ENCODE results near the gene FOXK2. TPM values are rescaled to one million over a fixed set of nuclear protein-coding genes. Genes with fewer than 3 reads are reported as not detected.

The FOXK2 gene
- total RNA-seq, 1 experiment from 2014 or later = 22.4 TPM

DNA sequence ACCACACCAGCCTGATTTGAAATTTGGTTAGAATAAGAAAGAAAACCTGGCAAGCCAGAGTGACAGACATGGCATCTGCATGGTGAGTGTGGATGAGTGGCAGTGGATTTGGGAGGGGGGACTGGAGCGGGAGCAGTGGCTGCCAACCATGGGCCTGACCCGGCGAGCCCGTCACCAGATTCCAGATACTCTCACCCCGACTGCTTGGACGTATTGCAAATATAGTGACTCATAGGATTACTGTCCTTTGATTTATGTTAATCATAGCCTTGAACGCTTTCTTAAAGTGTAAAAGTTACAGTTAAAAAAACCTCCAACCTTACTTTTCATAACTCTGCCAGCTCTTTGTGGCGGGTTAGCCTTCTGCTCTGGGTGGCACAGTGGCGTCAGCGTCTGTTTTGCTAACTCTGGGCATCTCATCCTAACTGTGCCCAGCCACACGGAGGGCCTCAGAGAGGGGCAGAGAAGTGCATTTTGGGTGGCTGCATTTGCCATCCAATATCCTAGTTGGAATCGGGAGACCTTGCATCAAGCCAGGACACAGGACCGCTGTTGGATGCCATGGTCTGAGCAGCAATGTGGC, 26.8 kb upstream of the FOXK2 start:
- H3K4me2 ChIP-seq (ENCODE audit: low read depth, low read length, poor library complexity, severe bottlenecking) = no peak overlapping the region
- H3K9ac ChIP-seq (ENCODE audit: low read length) = no peak overlapping the region

DNA sequence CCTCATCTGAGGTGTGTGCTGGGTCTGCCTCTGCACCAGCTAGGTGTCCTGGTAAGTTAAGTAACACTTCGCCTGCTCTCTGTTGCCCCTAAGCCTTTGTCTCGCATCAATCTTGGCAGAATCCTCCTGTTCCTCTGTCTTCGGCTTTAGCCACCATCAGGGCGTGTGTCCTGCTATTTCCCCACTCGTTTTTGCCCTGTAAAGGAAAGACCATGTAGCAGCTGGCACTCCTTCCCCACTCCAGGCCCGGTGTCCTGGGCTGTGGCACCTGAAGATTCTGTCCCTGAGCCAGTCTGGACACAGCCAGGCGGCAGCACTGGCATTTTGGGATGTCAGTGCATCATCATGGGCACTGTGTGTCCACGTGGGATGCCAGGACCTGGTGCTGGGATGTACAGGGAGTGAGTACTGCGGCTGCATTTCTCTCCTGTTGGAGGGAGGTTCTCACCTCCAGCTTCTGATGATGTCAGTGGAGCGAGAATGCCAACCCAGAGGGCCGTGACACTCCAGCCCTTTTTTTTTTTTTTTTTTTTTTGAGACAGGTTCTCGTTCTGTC, 26.2 kb upstream of the FOXK2 start:
- no peaks in the 10 kb centered on the region for H3K9me2 ChIP-seq (replicated peaks; ENCODE audit: insufficient read depth, low read length)
- H3K4me1 ChIP-seq (ENCODE audit: low read length) = peaks cover 21% of the 10 kb centered on the region
- no peaks in the 10 kb centered on the region for H3K36me3 ChIP-seq (ENCODE audit: insufficient read depth, low read length)
- no peaks in the 10 kb centered on the region; the same call in 1 of the 2 replicates for H4K20me1 ChIP-seq (ENCODE audit: insufficient read depth, low read depth, low read length)
- peak overlapping the region; percentile 8 for H3K4me2 ChIP-seq (ENCODE audit: low read depth, low read length, poor library complexity, severe bottlenecking)
- H3K27ac ChIP-seq (ENCODE audit: low read length) = no peak overlapping the region
- no peak overlapping the region for H3K4me3 ChIP-seq (ENCODE audit: low read length)
- no peak overlapping the region for H2AFZ ChIP-seq (ENCODE audit: low read length)
- no peaks in the 10 kb centered on the region for H3K27me3 ChIP-seq (ENCODE audit: low read length)
- H3K79me2 ChIP-seq (ENCODE audit: low read length) = no peaks in the 10 kb centered on the region
- DNase-seq = no peak
- H3K9ac ChIP-seq (ENCODE audit: low read length) = no peak overlapping the region
- no peaks in the 10 kb centered on the region for H3K9me3 ChIP-seq (ENCODE audit: low read length)

More for the DNA sequence above, 26.8 kb upstream of the FOXK2 start:
- H3K36me3 ChIP-seq (ENCODE audit: insufficient read depth, low read length) = no peaks in the 10 kb centered on the region
- no peaks in the 10 kb centered on the region for H3K9me2 ChIP-seq (replicated peaks; ENCODE audit: insufficient read depth, low read length)
- DNase-seq = no peak
- H4K20me1 ChIP-seq (ENCODE audit: insufficient read depth, low read depth, low read length) = no peaks in the 10 kb centered on the region; the same call in 1 of the 2 replicates
- no peak overlapping the region for H2AFZ ChIP-seq (ENCODE audit: low read length)
- H3K4me1 ChIP-seq (ENCODE audit: low read length) = peaks cover 17% of the 10 kb centered on the region
- no peaks in the 10 kb centered on the region for H3K9me3 ChIP-seq (ENCODE audit: low read length)
- H3K27me3 ChIP-seq (ENCODE audit: low read length) = no peaks in the 10 kb centered on the region
- no peaks in the 10 kb centered on the region for H3K79me2 ChIP-seq (ENCODE audit: low read length)
- no peak overlapping the region for H3K4me3 ChIP-seq (ENCODE audit: low read length)
- no peak overlapping the region for H3K27ac ChIP-seq (ENCODE audit: low read length)

DNA sequence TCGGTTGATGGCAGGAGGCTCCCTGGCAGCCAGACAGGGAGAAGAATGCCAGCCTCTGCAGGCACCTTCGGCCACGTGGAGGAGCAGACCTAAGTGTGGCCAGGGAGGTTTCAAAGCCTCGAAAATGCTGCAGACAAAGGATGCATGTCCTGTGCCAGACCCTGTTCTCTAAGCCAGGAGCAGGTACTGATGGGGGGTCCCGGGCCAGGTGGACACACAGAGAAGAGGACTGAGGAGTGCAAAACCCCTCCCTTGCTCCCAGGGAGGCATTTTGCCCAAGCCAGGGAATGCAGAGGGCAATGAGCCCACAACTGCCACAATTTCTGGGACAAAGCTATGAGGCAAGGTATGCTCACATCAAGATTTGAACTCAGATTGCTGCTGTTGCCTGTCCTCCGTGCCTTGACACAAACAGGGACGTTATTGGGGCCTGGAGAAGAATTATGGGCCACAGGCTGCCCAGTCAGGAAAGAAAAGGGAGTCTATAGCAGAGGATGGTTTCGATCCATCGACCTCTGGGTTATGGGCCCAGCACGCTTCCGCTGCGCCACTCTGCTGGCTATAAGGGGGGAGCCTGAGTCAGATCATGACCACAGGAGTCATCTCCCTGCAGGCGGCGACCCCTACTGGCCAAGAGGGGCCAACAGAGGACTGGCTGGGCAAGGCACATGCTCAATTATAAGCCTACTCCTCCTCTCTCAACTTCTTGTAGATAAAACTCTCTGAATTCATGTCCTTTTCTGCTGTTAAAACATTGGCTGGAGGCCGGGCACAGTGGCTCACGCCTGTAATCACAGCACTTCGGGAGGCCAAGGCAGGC, 25.1 kb upstream of the FOXK2 start:
- H2AFZ ChIP-seq (ENCODE audit: low read length) = no peak overlapping the region
- H3K4me1 ChIP-seq (ENCODE audit: low read length) = peaks cover 21% of the 10 kb centered on the region
- peak overlapping the region; percentile 10 for H3K4me2 ChIP-seq (ENCODE audit: low read depth, low read length, poor library complexity, severe bottlenecking)
- H3K27ac ChIP-seq (ENCODE audit: low read length) = no peak overlapping the region
- peak; percentile 95 for DNase-seq
- no peaks in the 10 kb centered on the region for H3K27me3 ChIP-seq (ENCODE audit: low read length)
- H3K9me3 ChIP-seq (ENCODE audit: low read length) = no peaks in the 10 kb centered on the region
- H3K4me3 ChIP-seq (ENCODE audit: low read length) = peak overlapping the region; percentile 32; the same call in 1 of the 2 replicates
- H3K36me3 ChIP-seq (ENCODE audit: insufficient read depth, low read length) = no peaks in the 10 kb centered on the region
- no peaks in the 10 kb centered on the region for H3K9me2 ChIP-seq (replicated peaks; ENCODE audit: insufficient read depth, low read length)
- peak overlapping the region; percentile 29 for H3K9ac ChIP-seq (ENCODE audit: low read length)
- H3K79me2 ChIP-seq (ENCODE audit: low read length) = no peaks in the 10 kb centered on the region
- H4K20me1 ChIP-seq (ENCODE audit: insufficient read depth, low read depth, low read length) = no peaks in the 10 kb centered on the region; the same call in 1 of the 2 replicates

DNA sequence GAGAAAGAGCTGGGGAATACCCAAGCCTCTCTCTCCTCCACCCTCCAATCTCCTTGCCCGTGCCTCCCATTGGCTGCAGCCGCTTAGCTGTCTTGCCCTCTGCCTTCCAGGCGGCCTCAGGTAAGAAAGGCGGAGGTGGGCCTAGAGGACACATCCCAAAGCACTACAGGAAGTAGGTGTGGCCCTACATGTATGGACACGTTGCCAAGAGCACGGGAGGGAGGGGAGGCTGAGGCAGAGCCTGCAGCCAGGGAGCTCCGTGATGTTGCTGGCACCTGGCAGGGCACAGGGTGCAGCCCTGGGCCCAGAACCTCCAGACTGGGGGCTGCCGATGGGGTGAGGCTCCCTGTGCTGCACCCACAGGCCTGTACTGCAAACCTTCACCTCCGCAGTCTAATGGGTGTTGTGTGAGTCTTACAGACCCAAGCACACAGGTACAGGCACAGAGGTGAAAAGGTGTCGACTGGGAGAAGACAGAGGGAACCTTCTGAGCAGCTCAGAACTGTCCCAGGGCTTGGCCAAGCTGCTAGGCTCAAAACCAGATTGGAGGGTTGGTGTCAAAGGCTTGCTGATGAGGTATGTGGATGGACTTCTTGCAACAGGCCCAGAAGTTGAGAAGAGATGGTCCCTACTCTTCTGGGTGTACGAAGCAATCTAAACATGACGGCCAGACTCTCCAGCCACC, 23.5 kb upstream of the FOXK2 start:
- no peak for DNase-seq
- H3K4me3 ChIP-seq (ENCODE audit: low read length) = no peak overlapping the region; the same call in 1 of the 2 replicates
- H3K4me2 ChIP-seq (ENCODE audit: low read depth, low read length, poor library complexity, severe bottlenecking) = peak overlapping the region; percentile 87
- H3K36me3 ChIP-seq (ENCODE audit: insufficient read depth, low read length) = no peaks in the 10 kb centered on the region
- H3K9me3 ChIP-seq (ENCODE audit: low read length) = no peaks in the 10 kb centered on the region
- no peak overlapping the region for H2AFZ ChIP-seq (ENCODE audit: low read length)
- no peaks in the 10 kb centered on the region; the same call in 1 of the 2 replicates for H4K20me1 ChIP-seq (ENCODE audit: insufficient read depth, low read depth, low read length)
- H3K9ac ChIP-seq (ENCODE audit: low read length) = no peak overlapping the region
- H3K9me2 ChIP-seq (replicated peaks; ENCODE audit: insufficient read depth, low read length) = no peaks in the 10 kb centered on the region
- no peaks in the 10 kb centered on the region for H3K27me3 ChIP-seq (ENCODE audit: low read length)
- no peak overlapping the region for H3K27ac ChIP-seq (ENCODE audit: low read length)
- H3K79me2 ChIP-seq (ENCODE audit: low read length) = no peaks in the 10 kb centered on the region
- peaks cover 21% of the 10 kb centered on the region for H3K4me1 ChIP-seq (ENCODE audit: low read length)

DNA sequence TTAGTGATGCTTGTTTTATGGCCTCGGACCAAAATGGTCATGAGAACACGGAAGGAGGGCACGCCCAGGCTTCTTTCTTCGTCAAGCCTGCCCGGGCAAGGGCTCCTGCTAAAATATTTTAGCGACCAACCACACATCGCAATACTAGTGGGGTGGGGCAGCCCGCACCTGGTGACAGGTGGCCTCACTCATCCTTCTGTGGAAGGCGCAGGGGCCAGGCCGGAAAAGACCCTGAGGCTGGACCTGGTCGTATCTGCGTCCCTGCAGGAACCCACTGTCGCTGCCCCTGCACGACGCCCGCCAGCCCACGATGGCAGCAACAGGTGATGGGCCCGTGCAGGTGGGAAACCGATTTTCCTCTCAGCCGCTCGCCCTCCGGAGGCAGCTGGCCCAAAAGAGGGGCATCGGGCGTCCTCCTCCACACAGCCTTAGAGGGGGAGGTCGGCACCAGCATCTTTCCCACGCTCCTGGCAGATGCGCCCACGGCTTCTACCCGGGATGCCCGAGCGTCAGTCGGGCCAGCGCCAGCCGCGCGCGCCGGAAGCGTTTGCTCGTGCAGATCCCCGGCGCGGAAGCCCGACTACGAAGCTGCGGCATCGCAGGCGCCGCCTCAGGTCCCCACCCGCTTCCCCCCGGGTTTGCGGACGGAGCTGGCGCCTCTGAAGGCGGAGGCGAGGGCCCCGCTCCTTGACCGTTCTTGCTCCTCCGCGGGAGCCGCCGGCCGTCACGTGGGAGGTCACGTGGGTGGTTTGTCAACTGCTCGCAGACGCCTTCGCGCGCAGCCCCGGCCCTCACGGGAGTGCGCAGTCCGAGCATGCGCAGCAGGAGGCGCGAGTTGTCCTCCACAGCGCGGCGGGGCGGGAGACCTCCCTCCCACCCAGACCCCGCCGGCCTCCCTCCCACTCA, 22.8 kb upstream of the FOXK2 start:
- Histone ChIP-seq H2AFZ (ENCODE audit: low read length) (peak overlapping the region; percentile 74), H3K9ac (ENCODE audit: low read length) (peak overlapping the region; percentile 67), H3K4me3 (ENCODE audit: low read length) (peak overlapping the region; percentile 65)

GRCh38 chr17:82497483-82498405, 21.8 kb upstream of the FOXK2 start:
- no peaks in the 10 kb centered on the region for H3K79me2 ChIP-seq (ENCODE audit: low read length)
- H3K4me3 ChIP-seq (ENCODE audit: low read length) = peak overlapping the region; percentile 59
- peak; percentile 60 for DNase-seq
- no peaks in the 10 kb centered on the region for H3K9me3 ChIP-seq (ENCODE audit: low read length)
- H2AFZ ChIP-seq (ENCODE audit: low read length) = peak overlapping the region; percentile 96
- peak overlapping the region; percentile 68 for H3K4me2 ChIP-seq (ENCODE audit: low read depth, low read length, poor library complexity, severe bottlenecking)
- no peaks in the 10 kb centered on the region for H3K9me2 ChIP-seq (replicated peaks; ENCODE audit: insufficient read depth, low read length)
- no peaks in the 10 kb centered on the region for H3K36me3 ChIP-seq (ENCODE audit: insufficient read depth, low read length)
- H3K27me3 ChIP-seq (ENCODE audit: low read length) = no peaks in the 10 kb centered on the region
- peaks cover 21% of the 10 kb centered on the region for H3K4me1 ChIP-seq (ENCODE audit: low read length)
- H3K27ac ChIP-seq (ENCODE audit: low read length) = no peak overlapping the region
- H4K20me1 ChIP-seq (ENCODE audit: insufficient read depth, low read depth, low read length) = no peaks in the 10 kb centered on the region; the same call in 1 of the 2 replicates
- peak overlapping the region; percentile 65 for H3K9ac ChIP-seq (ENCODE audit: low read length)

More for the DNA sequence above, 22.8 kb upstream of the FOXK2 start:
- Histone ChIP-seq H3K4me2 (ENCODE audit: low read depth, low read length, poor library complexity, severe bottlenecking) (peak overlapping the region; percentile 87), H3K27ac (ENCODE audit: low read length) (no peak overlapping the region), H3K27me3 (ENCODE audit: low read length) (no peaks in the 10 kb centered on the region), H3K36me3 (ENCODE audit: insufficient read depth, low read length) (no peaks in the 10 kb centered on the region), H4K20me1 (ENCODE audit: insufficient read depth, low read depth, low read length) (no peaks in the 10 kb centered on the region; the same call in 1 of the 2 replicates), H3K4me1 (ENCODE audit: low read length) (peaks cover 21% of the 10 kb centered on the region), H3K79me2 (ENCODE audit: low read length) (no peaks in the 10 kb centered on the region), H3K9me2 (replicated peaks; ENCODE audit: insufficient read depth, low read length) (no peaks in the 10 kb centered on the region), H3K9me3 (ENCODE audit: low read length) (no peaks in the 10 kb centered on the region)
- peak; percentile 96 for DNase-seq

- H4K20me1 ChIP-seq (ENCODE audit: insufficient read depth, low read depth, low read length) = no peaks in the 10 kb centered on the region
- no peaks in the 10 kb centered on the region for H3K27me3 ChIP-seq (ENCODE audit: low read length)
- no peaks in the 10 kb centered on the region for H3K9me3 ChIP-seq (ENCODE audit: low read length)
- no peaks in the 10 kb centered on the region for H3K36me3 ChIP-seq (ENCODE audit: insufficient read depth, low read length)
- H3K9me2 ChIP-seq (replicated peaks; ENCODE audit: insufficient read depth, low read length) = no peaks in the 10 kb centered on the region
- no peak overlapping the region for H3K4me3 ChIP-seq (ENCODE audit: low read length)
- no peak overlapping the region for H3K27ac ChIP-seq (ENCODE audit: low read length)
- H3K4me1 ChIP-seq (ENCODE audit: low read length) = peaks cover 18% of the 10 kb centered on the region
- H2AFZ ChIP-seq (ENCODE audit: low read length) = no peak overlapping the region
- DNase-seq = no peak
- no peak overlapping the region for H3K4me2 ChIP-seq (ENCODE audit: low read depth, low read length, poor library complexity, severe bottlenecking)
- no peak overlapping the region for H3K9ac ChIP-seq (ENCODE audit: low read length)
- no peaks in the 10 kb centered on the region for H3K79me2 ChIP-seq (ENCODE audit: low read length)
Observed at GRCh38 chr17:82502207-82502606, 17.3 kb upstream of the FOXK2 start.
